SK-N-DZ (cell line): Measurements from ENCODE around the gene NEU3.
"Not testable (repeated sequence)": the region's sequence is repeated elsewhere in the genome, so short reads cannot be mapped to it uniquely, and the experiment has no call there.

ENCODE experiments used
- DNase-seq: peaks from one replicate; pipeline ENCODE4 v3.0.0-alpha.2; 2015; ENCODE audit warnings: low spot score

The NEU3 gene

GRCh38 chr11:74984070-74984469 lies 4.7 kb upstream of the NEU3 start:
- DNase-seq: no peak

DNA sequence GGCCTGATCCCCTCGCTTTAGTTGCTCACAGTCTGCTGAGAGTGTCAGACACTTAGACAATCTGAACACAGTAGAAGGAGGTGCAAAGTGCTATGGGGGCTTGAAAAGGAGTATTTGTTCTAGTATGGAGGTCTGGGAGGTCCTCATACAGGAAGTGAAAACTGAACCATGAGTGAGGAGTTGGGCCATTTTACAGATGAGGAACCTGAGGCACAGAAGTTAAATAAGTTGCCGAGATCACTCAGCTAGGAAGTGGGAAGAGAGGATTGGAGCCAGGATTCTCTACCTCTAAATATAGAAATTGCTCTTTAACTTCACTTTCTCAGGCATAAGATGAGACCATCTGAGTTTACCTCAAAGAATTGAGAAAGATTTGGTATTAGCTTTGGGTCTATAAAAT lies 4.0 kb upstream of the NEU3 start:
- DNase-seq: no peak

DNA sequence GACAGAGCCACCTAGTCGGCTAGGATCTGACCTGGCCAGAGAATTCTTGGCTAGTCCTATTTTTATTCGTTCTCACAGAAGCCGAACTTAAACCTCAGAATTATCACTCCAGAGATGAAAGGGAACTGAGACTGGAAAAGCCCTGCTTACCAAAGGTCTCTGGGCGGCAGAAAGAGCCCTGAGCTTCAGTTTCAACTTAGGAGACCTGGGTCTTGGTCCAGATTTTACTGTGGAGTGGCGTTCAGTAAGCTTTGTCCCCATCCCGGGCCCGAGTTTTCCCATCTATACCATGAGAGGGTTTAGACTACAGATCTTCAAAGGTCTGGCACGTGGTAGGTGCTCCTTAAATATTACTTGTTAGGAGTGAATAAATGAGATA lies 516 bp downstream of the NEU3 start:
- no peak for DNase-seq

- DNase-seq: not testable (repeated sequence)
Measured at GRCh38 chr11:74990150-74990549, 1.4 kb downstream of the NEU3 start.

DNA sequence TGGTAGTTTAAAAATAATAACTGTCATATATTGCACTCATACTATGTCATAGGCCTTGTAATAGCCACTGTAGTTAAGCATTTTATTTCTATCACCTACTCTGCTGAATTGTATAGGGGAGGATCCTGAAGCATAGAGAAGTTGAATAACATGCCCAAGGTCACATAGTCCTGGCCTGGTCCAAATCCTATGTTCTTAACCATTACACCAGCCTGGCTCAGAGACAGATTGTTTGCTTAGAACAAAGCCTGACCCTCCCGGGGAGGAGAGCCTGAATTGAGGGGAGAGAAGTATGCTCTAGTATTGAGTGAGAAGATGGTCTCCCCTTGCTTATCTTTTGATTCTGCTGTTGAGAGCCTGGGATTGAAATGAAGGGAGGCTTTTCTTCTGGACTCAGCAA lies 2.2 kb downstream of the NEU3 start:
- no peak for DNase-seq

DNA sequence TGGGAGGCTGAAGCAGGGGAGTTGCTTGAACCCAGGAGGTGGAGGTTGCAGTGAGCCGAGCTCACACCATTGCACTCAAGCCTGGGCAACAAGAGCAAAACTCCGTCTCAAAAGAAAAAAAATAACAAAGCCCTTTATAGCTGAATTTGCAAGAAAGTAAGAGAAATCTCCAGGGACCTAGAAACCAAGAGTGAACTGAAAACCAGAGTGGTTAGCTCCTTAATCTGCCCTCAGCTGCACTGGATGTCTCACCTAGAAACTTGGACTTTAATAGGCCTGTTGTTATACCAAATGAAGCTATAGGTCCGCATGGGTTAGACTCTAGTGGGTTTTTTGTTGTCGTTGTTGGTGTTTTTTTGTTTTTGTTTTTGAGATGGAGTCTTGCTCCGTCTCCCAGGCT lies 4.1 kb downstream of the NEU3 start:
- DNase-seq: no peak

GRCh38 chr11:75000975-75001354 lies 12.2 kb downstream of the NEU3 start:
- no peak for DNase-seq

DNA sequence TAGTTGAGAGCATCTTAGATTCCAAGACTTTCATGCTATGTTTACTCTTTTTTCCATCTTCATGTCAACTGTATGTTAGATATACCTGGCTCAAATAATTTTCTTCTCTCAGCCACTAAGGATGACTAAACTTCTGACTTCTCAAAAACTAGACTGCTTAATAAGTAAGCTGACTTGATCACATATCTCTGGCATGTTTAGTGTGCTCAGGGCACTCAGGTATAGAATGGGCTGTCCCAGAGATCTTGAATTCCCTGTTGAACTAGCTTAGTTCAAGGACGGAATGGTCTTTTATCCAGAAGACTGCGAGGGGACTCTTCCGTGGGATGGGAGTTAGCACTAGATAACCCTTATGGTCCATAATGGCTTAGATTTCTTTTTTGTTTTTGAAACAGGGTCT lies 13.0 kb downstream of the NEU3 start:
- no peak for DNase-seq

DNA sequence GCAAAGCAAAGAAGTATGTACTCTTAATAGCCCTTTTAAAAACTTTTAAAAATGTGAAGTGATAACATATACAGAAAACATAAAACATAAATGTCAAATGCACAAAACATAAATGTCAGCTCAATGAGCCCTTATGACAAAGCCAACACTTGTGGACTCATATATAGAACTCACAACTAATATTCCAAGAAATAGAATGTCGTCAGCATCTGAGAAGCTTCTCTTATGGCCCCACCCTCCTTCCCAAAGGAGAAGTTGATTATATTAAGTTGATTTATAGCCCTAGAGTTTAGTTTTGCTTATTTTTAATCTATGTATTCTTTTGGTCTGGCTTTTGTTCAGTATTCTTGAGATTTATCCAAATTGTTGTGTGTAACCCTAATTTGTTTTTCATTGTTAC lies 13.8 kb downstream of the NEU3 start:
- DNase-seq: no peak

- DNase-seq: no peak
Measured at GRCh38 chr11:75004215-75004614, 15.5 kb downstream of the NEU3 start.

- no peak for DNase-seq
Measured at GRCh38 chr11:75011357-75011756, 22.6 kb downstream of the NEU3 start.

- no peak for DNase-seq
Measured at GRCh38 chr11:75011872-75012271, 23.1 kb downstream of the NEU3 start.

DNA sequence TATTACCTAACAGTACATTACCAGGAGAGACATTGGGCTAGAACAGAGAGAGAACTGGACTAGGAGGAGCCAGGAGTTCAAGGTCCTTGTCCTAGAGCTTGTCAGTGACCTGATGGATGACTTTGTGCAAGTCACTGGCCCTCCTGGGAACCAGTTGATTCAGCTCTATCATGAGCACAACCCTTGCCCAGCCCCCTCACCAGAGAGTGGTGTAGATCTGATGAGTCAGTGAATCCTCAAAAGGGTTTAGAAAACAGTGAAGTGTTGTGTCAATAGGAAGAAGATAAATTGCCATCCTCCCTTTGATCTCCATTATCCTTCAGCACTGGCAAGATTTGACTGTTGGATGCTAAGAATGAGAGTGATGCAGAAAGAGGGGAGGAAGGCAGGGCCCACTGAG lies 24.3 kb downstream of the NEU3 start:
- DNase-seq: no peak

DNA sequence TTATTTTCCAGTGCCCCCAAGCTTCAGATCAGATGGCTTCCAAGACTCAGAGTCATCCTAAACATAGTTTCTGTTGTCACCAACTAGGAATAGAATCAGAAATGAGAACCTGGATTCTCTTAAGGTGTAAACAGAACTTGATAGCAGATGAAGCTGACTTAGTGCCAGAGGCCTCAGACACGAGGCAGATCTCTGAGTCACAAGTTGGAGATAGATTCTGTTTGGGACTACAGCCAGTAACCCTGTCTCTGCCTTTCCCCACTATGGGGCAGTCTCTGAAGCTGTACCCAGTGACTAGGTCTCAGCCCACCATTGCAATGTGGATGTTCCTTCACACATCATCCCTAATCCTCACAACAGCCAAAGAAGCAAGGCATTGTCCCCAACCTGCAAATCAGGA lies 25.4 kb downstream of the NEU3 start:
- no peak for DNase-seq

- not testable (repeated sequence) for DNase-seq
Measured at GRCh38 chr11:75019200-75019599, 30.5 kb downstream of the NEU3 start.

DNA sequence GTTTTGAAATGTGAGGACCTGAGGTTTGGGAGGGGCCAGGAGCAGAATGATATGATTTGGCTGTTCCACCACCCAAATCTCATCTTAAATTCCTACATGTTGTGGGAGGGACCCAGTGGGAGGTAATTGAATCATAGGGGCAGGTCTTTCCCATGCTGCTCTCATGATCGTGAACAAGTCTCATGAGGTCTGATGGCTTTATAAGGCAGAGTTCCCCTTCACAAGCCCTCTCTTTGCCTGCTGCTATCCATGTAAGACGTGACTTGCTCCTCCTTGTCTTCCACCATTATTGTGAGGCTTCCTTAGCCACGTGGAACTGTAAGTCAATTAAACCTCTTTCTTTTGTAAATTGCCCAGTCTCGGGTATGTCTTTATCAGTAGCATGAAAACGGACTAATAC lies 31.6 kb downstream of the NEU3 start:
- DNase-seq: not testable (repeated sequence)

GRCh38 chr11:75022296-75022695 lies 33.6 kb downstream of the NEU3 start:
- no peak for DNase-seq

- DNase-seq: peak; percentile 83
Measured at GRCh38 chr11:75022759-75023396, 34.1 kb downstream of the NEU3 start.

GRCh38 chr11:75023446-75024067 lies 34.8 kb downstream of the NEU3 start:
- DNase-seq: no peak

DNA sequence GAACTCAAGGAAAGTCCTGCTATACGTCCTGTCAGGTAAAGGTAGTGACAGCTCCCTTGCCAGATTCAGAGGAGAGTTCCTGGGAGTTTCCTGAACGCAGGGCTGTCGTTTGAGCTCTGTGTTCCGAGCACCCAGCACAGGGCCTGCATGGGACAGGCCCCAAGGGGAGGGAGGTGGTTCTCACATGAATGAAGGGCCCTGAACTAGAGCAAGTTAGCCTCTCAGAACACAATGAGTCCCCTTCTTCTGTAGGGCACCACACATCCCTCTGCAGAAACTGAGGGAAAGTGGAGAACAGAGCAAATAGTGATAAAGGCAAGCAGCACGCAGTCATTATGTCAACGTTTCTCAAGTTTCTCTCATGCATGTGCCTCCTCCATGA lies 35.3 kb downstream of the NEU3 start:
- DNase-seq: no peak

GRCh38 chr11:75024764-75025211 lies 36.1 kb downstream of the NEU3 start:
- peak; percentile 81 for DNase-seq

DNA sequence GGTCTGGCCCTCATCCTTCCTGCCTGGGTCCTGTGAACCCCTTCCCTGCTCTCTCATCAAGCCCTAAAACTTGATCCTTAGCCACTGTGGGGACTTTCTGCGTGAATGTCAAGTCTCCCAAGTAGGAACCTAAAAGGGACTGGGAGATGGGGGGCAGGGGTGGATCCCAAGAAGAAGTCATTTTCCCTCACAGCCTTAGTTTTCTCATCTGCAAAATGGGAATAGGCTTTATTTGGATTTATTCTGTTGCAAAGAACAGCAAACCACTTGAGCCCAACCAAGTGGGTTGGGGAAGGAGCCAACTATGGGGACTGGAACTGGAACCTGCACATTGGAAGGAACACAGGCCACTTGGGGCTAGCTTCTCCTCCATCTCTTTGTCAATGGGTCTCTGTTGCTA lies 36.8 kb downstream of the NEU3 start:
- DNase-seq: no peak

DNA sequence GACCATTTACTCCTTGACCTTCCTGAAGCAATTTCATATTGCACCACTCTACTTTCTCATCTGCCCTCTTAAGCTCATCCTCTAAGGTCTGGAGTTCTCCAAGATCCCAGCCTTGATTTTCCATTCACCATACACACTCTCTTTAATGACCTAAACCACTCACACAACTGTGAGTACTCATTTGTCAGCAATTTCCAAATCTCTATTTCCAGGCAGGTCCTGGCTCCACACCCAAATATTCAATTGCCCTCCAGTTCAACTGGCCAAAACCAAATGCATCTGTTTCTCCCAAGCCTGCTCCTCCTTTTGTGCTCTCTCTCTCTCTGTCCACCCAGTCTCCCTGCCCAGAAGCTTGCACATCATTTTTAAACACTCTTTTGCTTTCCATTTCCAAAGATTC lies 39.6 kb downstream of the NEU3 start:
- no peak for DNase-seq

GRCh38 chr11:75028724-75029123 lies 40.0 kb downstream of the NEU3 start:
- DNase-seq: no peak
